Measurements from ENCODE around the gene TRIM7. TPM values are rescaled to one million over a fixed set of nuclear protein-coding genes. Genes with fewer than 3 reads are reported as not detected.

The TRIM7 gene
- total and polyA plus RNA-seq, 9 of the 15 experiments (the other 6 are each of a cell fraction or from before 2014, with no cell fraction given): 2.6 to 14.9 (median 8.9) TPM

DNA sequence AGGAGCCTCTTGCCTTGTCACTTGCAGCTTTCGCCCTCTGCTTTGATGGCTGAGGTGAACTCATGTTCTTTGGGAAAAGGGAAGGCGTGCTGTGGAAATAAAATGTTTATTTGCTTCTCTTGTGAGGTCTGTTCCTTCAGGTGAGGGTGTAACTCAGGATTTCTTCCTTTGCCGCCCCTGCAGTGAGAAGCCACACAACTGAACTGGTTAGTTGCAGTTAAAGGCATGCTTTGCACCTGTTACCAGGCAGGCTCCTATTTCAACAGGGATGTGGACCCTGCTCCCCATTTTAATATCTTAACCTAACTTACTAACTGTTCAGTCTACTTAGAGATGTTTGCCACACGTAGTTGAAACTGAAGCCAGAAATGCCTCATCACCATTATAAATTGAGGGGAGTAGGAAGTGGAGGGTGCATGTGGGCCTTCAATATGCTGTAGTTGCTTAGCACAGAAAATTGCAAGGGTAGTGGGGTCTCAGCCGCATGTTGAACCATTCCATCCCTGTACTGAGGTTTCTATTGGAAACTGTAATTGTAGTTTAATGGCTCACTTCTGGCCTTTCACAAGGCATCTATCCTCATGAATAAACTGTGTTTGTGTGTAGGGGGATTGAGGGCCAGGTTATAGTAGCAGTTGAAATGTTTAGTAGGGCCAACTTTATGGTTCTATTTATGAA lies 30.8 kb upstream of the TRIM7 start (continued):
- TF ChIP-seq NFIX (CRISPR knock-in tag; IDR thresholded peaks at IDR 0.05; ENCODE audit: low read depth): no peak
- no peak for TF ChIP-seq BHLHE40 (IDR thresholded peaks at IDR 0.05; ENCODE audit: low read length)

DNA sequence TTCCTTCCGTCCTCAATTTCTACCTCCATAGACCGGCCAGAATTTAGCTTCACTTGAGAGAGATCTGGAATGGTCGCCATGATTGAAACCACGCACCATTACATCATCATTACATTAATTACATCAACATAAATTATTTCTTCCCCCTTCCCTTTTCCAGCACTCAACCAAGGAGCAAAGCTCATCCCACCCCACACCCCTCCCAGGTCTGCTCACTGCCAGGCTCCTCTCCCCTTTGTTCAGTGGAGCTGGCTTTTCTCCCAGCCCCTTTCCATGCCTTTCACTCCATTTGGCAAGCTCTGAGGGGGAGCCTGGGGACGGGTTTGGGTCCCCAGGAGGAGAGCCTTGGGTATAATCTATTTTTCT lies 30.3 kb upstream of the TRIM7 start:
- H3K27me3 ChIP-seq (ENCODE audit: control insufficient read depth in 2 of 2, insufficient read depth in 2 of 2, low read length in 2 of 2): no peaks in the 10 kb centered on the region
- peak; percentile 47 for ATAC-seq
- no peak overlapping the region for H3K4me3 ChIP-seq
- in situ Hi-C loops (cut with MboI): no loop called here
- TSS peak; percentile 37 for BruUV-seq (replicated peaks)
- no peak for FAIRE-seq
- H3K9me1 ChIP-seq (ENCODE audit: control insufficient read depth, insufficient read depth, low read length): no peaks in the 10 kb centered on the region
- H3K4me1 ChIP-seq (replicated peaks in 1 of 2; ENCODE audit: control insufficient read depth in 2 of 2, insufficient read depth in 2 of 2, low read length in 2 of 2): peaks cover 5 to 21% of the 10 kb centered on the region in 2 experiments; a peak in 4 of 5 replicates
- peaks cover 38% of the 10 kb centered on the region for H4K20me1 ChIP-seq (replicated peaks; ENCODE audit: control insufficient read depth, insufficient read depth, low read length)
- 62% methylated on average over 5 of the region's 5 CpGs for WGBS (ENCODE audit: insufficient coverage, low coverage, missing lambda C conversion rate)
- ChIA-PET POLR2A (interaction anchor here (0.6 to 5.3 kb wide), 14 partner anchors 9 to 194 kb away, joined by 3 to 55 read pairs (median 4); partner anchors contain the start of genes RACK1 and TRIM41), CTCF (ENCODE audit: low intra/inter-chr PET ratio) (no interaction called here)
- H3K9ac ChIP-seq (ENCODE audit: insufficient read depth in 1 of 2, low read depth in 2 of 2, low read length in 2 of 2): no peak overlapping the region; a peak in 1 of 4 replicates
- peak in 2 of 4 experiments; percentile 23 to 34 for DNase-seq (ENCODE audit: extremely low read depth in 1 of 4, low spot score in 3 of 4)
- H2AFZ ChIP-seq (ENCODE audit: low read depth, low read length): no peak overlapping the region
- intact Hi-C loops (cut with micrococcal nuclease): no loop called here
- H3K36me3 ChIP-seq (ENCODE audit: control insufficient read depth, insufficient read depth, low read length): peaks cover 98% of the 10 kb centered on the region
- H3K79me2 ChIP-seq (ENCODE audit: control insufficient read depth, insufficient read depth, low read length): peaks cover 32% of the 10 kb centered on the region
- no peak overlapping the region for H3K4me2 ChIP-seq (ENCODE audit: insufficient read depth, low read length)
- H3K27ac ChIP-seq (ENCODE audit: extremely low read depth, low read depth, low read length): peak overlapping the region; percentile 60; the same call in 2 of the 3 replicates
- H3K9me3 ChIP-seq (replicated peaks; ENCODE audit: control insufficient read depth, insufficient read depth, low read depth, low read length): no peaks in the 10 kb centered on the region
- TF ChIP-seq NFE2 (IDR thresholded peaks at IDR 0.05; ENCODE audit: low read depth): no peak
- TF ChIP-seq TARDBP (IDR thresholded peaks at IDR 0.05): no peak
- no peak for TF ChIP-seq SPI1 (IDR thresholded peaks at IDR 0.05; ENCODE audit: borderline replicate concordance, low read depth, low read length)
- TF ChIP-seq, protein P1, sequence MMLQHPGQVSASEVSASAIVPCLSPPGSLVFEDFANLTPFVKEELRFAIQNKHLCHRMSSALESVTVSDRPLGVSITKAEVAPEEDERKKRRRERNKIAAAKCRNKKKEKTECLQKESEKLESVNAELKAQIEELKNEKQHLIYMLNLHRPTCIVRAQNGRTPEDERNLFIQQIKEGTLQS (IDR thresholded peaks at IDR 0.05): peak; percentile 81
- TF ChIP-seq, protein P1 (CRISPR knock-in tag; conservative IDR thresholded peaks at IDR 0.05): no peak
- TF ChIP-seq CBFA2T3 (IDR thresholded peaks at IDR 0.05): no peak
- TF ChIP-seq, protein P2, sequence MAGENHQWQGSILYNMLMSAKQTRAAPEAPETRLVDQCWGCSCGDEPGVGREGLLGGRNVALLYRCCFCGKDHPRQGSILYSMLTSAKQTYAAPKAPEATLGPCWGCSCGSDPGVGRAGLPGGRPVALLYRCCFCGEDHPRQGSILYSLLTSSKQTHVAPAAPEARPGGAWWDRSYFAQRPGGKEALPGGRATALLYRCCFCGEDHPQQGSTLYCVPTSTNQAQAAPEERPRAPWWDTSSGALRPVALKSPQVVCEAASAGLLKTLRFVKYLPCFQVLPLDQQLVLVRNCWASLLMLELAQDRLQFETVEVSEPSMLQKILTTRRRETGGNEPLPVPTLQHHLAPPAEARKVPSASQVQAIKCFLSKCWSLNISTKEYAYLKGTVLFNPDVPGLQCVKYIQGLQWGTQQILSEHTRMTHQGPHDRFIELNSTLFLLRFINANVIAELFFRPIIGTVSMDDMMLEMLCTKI (IDR thresholded peaks at IDR 0.05; ENCODE audit: partially characterized antibody): no peak
- no peak for TF ChIP-seq FOXM1 (IDR thresholded peaks at IDR 0.05; ENCODE audit: low read depth)
- TF ChIP-seq FOXM1 (CRISPR knock-in tag; IDR thresholded peaks at IDR 0.05; ENCODE audit: low read depth): no peak
- TF ChIP-seq, protein P3, sequence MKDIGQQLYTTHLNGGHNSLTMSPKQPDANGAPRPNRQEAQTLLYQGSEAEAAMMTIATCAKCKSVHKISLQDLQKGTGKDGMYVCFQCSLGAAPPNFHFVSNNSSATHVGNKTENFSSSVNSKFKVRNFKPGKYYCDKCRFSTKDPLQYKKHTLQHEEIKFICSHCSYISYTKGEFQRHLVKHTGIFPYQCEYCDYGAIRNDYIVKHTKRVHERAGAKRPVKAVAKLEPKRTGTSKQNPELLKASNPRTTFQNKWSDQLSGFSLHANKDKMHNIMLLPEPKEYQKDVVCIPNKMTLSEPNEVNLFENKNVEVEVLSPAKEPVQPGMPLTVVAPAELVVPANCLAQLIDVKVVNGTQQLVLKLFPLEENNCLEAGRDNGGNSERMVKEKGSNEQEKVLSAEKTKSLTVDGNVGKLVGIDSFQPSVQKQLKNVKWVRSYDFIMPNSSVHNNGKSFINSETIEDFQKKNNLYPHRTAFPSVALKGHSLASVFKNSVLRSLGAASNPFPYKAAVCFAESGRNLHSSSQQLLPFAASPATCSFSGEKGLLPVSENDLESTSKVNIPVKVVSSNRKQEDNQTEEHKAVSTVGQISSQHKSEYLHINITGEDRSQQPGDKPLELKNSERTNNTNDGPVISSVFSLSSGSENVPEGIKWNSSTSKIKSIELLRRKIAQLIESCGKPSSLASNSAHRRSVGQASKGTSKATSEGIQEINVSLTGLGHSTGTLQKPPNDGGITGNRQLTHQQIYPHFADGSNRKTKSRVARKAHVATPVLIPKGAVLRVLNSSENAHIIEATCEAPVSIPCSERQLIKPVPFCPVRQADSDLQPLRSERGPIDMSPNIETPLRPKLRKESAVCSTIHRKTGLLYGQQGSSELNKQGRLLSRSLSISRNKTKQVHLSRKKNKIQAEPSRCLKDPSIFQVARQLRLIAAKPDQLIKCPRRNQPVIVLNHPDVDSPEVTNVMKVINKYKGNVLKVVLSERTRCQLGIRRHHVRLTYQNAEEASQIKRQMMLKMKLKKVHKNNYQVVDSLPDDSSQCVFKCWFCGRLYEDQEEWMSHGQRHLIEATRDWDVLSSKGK (CRISPR knock-in tag; IDR thresholded peaks at IDR 0.05): no peak
